Mesenchymal stem cell (in vitro differentiated cells and primary cell): ENCODE data around the gene PLIN4.

Experiments used
- DNase-seq: peaks from one replicate; pipeline ENCODE4 v3.0.0-alpha.2; 2013
- H2AFZ ChIP-seq: one replicate; pipeline ENCODE4 v1.6.1; 2013; ENCODE audit warnings: low read depth, mild to moderate bottlenecking, control low read depth, inconsistent platforms, low read length, moderate library complexity
- H2AK5ac ChIP-seq: 2 replicates; pipeline ENCODE4 v1.6.1; 2013; ENCODE audit warnings: low read length, moderate library complexity, mild to moderate bottlenecking, inconsistent platforms; ENCODE audit not compliant: severe bottlenecking
- H2BK120ac ChIP-seq: one replicate; pipeline ENCODE4 v1.6.1; 2013; ENCODE audit warnings: low read depth, mild to moderate bottlenecking, inconsistent platforms, low read length, moderate library complexity
- H2BK12ac ChIP-seq, 2 experiments: one replicate each; pipeline ENCODE4 v1.6.1; 2013; ENCODE audit warnings: inconsistent platforms in 2 of 2, low read length in 2 of 2, mild to moderate bottlenecking in 2 of 2, moderate library complexity in 2 of 2, control low read depth in 1 of 2
- H2BK15ac ChIP-seq: one replicate; pipeline ENCODE4 v1.6.1; 2013; ENCODE audit warnings: mild to moderate bottlenecking, low read depth, inconsistent platforms; ENCODE audit not compliant: poor library complexity, severe bottlenecking
- H2BK5ac ChIP-seq: 2 replicates; pipeline ENCODE4 v1.6.1; 2013; ENCODE audit warnings: low read depth, mild to moderate bottlenecking, low read length, control low read depth, inconsistent platforms; ENCODE audit not compliant: poor library complexity, severe bottlenecking
- H3K14ac ChIP-seq, 2 experiments: one replicate each; pipeline ENCODE4 v1.6.1; 2013; ENCODE audit warnings: inconsistent platforms in 2 of 2, low read length in 2 of 2, control low read depth in 1 of 2, mild to moderate bottlenecking in 1 of 2, moderate library complexity in 1 of 2
- H3K18ac ChIP-seq, 2 experiments: one replicate each; pipeline ENCODE4 v1.6.1; 2013; ENCODE audit warnings: inconsistent platforms in 2 of 2, low read length in 2 of 2, control low read depth in 1 of 2, low read depth in 1 of 2, mild to moderate bottlenecking in 1 of 2
- H3K23ac ChIP-seq, 2 experiments: one replicate each; pipeline ENCODE4 v1.6.1; 2013; ENCODE audit warnings: inconsistent platforms in 2 of 2, low read length in 2 of 2, mild to moderate bottlenecking in 2 of 2, moderate library complexity in 2 of 2, control low read depth in 1 of 2
- H3K27ac ChIP-seq: 2 replicates; pipeline ENCODE4 v1.5.1; 2013; ENCODE audit warnings: mild to moderate bottlenecking, moderate library complexity, low read length, control low read depth, inconsistent platforms; ENCODE audit not compliant: poor library complexity, severe bottlenecking
- H3K27me3 ChIP-seq, 2 experiments: 2 replicates each; pipeline versions ENCODE4 v1.6.1 to v1.7.0; 2013; ENCODE audit warnings: low read length in 2 of 2, mild to moderate bottlenecking in 2 of 2, moderate library complexity in 2 of 2, control low read depth in 1 of 2, inconsistent platforms in 1 of 2; ENCODE audit not compliant: control insufficient read depth in 1 of 2, insufficient read depth in 1 of 2
- H3K36me3 ChIP-seq, 2 experiments: 2 replicates each; pipeline versions ENCODE4 v1.6.1 to v1.7.0; 2013; ENCODE audit warnings: low read length in 2 of 2, control low read depth in 1 of 2, inconsistent platforms in 1 of 2, low read depth in 1 of 2, mild to moderate bottlenecking in 1 of 2; ENCODE audit not compliant: insufficient read depth in 2 of 2, control insufficient read depth in 1 of 2
- H3K4ac ChIP-seq, 2 experiments: one replicate each; pipeline ENCODE4 v1.6.1; 2013; ENCODE audit warnings: inconsistent platforms in 2 of 2, low read length in 2 of 2, mild to moderate bottlenecking in 2 of 2, moderate library complexity in 2 of 2, control low read depth in 1 of 2, low read depth in 1 of 2
- H3K4me1 ChIP-seq: 2 replicates; pipeline ENCODE4 v1.6.1; 2013; ENCODE audit warnings: low read depth, low read length, control low read depth; ENCODE audit not compliant: control insufficient read depth, insufficient read depth
- H3K4me2 ChIP-seq: 2 replicates; pipeline ENCODE4 v1.6.1; 2013; ENCODE audit warnings: low read length, mild to moderate bottlenecking, inconsistent platforms; ENCODE audit not compliant: poor library complexity, severe bottlenecking
- H3K4me3 ChIP-seq, 2 experiments: 2 replicates each; pipeline versions ENCODE4 v1.5.1 to v1.7.0; 2013; ENCODE audit warnings: low read length in 2 of 2, mild to moderate bottlenecking in 2 of 2, control low read depth in 1 of 2, low read depth in 1 of 2; ENCODE audit not compliant: insufficient read depth in 1 of 2
- H3K79me1 ChIP-seq: replicated peaks from 2 replicates; pipeline ENCODE4 v1.6.1; 2013; ENCODE audit warnings: mild to moderate bottlenecking, control low read depth, low read length, inconsistent platforms; ENCODE audit not compliant: poor library complexity, severe bottlenecking
- H3K9ac ChIP-seq: 2 replicates; pipeline ENCODE4 v1.7.0; 2013; ENCODE audit warnings: mild to moderate bottlenecking, low read length, moderate library complexity
- H3K9me3 ChIP-seq: 2 replicates; pipeline ENCODE4 v1.7.0; 2013; ENCODE audit warnings: mild to moderate bottlenecking, low read length; ENCODE audit not compliant: control insufficient read depth
- H4K8ac ChIP-seq: one replicate; pipeline ENCODE4 v1.6.1; 2013; ENCODE audit warnings: inconsistent platforms, mild to moderate bottlenecking, low read length, moderate library complexity
- H4K91ac ChIP-seq: one replicate; pipeline ENCODE4 v1.6.1; 2013; ENCODE audit warnings: mild to moderate bottlenecking, low read length, inconsistent platforms
- WGBS: methylation state at CpG from one replicate; pipeline ENCODE4 v1.1.7; 2013; ENCODE audit warnings: mixed read lengths; 5-methylcytosine and 5-hydroxymethylcytosine counted together

Gene PLIN4

GRCh38 chr19:4513248-4513647 is 5.0 kb downstream of the PLIN4 start:
- no peak overlapping the region for H2BK12ac ChIP-seq
- no peak overlapping the region for H3K4me3 ChIP-seq
- no peak overlapping the region for H3K23ac ChIP-seq
- H4K8ac ChIP-seq = no peak overlapping the region
- no peak overlapping the region for H3K18ac ChIP-seq
- no peak overlapping the region for H3K14ac ChIP-seq
- no peak overlapping the region for H4K91ac ChIP-seq
- peaks cover 0 to 4% of the 10 kb centered on the region in 2 experiments for H3K36me3 ChIP-seq
- H3K79me1 ChIP-seq = no peaks in the 10 kb centered on the region
- H3K4me1 ChIP-seq = peaks cover 12% of the 10 kb centered on the region
- H2BK15ac ChIP-seq = no peak overlapping the region
- H2BK5ac ChIP-seq = no peak overlapping the region
- H2BK120ac ChIP-seq = no peak overlapping the region
- peaks cover 0 to 19% of the 10 kb centered on the region in 2 experiments for H3K27me3 ChIP-seq
- no peaks in the 10 kb centered on the region for H3K9me3 ChIP-seq
- no peak overlapping the region for H2AFZ ChIP-seq
- H3K4ac ChIP-seq = no peak overlapping the region
- no peak for DNase-seq
- H2AK5ac ChIP-seq = no peak overlapping the region
- no peak overlapping the region for H3K27ac ChIP-seq
- no peak overlapping the region for H3K4me2 ChIP-seq
- 93% methylated on average over 17 of the region's 17 CpGs for WGBS
- no peak overlapping the region for H3K9ac ChIP-seq

DNA sequence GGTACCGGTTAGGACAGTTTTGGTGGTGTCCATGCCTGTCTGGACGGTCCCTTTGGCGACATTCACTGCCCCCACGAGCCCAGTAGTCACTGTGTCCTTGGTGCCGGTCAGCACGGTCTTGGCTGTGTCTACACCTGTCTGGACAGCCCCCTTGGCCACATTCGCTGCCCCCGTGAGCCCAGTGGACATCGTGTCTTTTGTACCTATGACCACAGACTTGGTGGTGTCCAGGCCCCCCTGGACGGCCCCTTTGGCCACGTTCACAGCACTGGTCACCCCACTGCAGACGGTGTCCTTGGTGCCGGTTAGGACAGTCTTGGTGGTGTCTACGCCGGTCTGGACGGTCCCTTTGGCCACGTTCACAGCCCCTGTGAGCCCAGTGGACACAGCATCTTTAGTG is 6.2 kb downstream of the PLIN4 start:
- Histone ChIP-seq H3K9ac (no peak overlapping the region), H2BK12ac (no peak overlapping the region), H3K9me3 (no peaks in the 10 kb centered on the region), H3K4ac (no peak overlapping the region), H2BK120ac (no peak overlapping the region), H3K4me1 (peaks cover 8% of the 10 kb centered on the region), H3K36me3 (peaks cover 0 to 14% of the 10 kb centered on the region in 2 experiments), H3K4me2 (no peak overlapping the region), H3K23ac (no peak overlapping the region), H2BK15ac (no peak overlapping the region), H3K79me1 (no peaks in the 10 kb centered on the region), H3K27ac (no peak overlapping the region), H2AK5ac (no peak overlapping the region), H2BK5ac (no peak overlapping the region), H3K18ac (no peak overlapping the region), H4K91ac (no peak overlapping the region), H2AFZ (no peak overlapping the region), H3K27me3 (peaks cover 0 to 9% of the 10 kb centered on the region in 2 experiments), H3K14ac (peak overlapping the region in 1 of 2 experiments; percentile 4), H3K4me3 (no peak overlapping the region), H4K8ac (no peak overlapping the region)
- DNase-seq = no peak
- 86% methylated on average over 17 of the region's 17 CpGs for WGBS

DNA sequence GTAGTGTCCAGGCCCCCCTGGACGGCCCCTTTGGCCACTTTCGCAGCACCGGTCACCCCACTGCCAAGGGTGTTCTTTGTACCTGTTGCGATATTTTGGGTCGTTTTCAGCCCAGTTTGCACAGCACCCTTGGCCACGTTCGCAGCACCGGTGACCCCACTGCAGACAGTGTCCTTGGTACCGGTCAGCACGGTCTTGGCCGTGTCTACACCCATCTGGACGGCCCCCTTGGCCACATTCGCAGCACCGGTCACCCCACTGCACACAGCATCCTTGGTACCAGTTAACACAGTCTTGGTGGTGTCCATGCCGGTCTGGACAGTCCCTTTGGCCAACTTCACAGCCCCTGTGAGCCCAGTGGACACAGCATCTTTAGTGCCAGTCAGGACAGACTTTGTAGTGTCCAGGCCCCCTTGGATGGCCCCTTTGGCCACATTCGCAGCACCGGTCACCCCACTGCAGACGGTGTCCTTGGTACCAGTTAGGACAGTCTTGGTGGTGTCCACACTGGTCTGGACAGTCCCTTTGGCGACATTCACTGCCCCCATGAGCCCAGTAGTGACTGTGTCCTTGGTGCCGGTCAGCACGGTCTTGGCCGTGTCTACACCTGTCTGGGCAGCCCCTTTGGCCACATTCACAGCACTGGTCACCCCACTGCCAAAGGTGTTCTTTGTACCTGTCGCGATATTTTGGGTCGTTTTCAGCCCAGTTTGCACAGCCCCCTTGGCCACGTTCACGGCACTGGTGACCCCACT is 6.8 kb downstream of the PLIN4 start:
- Histone ChIP-seq H2BK5ac (no peak overlapping the region), H3K9me3 (no peaks in the 10 kb centered on the region), H2BK15ac (no peak overlapping the region), H2AFZ (no peak overlapping the region), H4K8ac (peak overlapping the region; percentile 29), H3K4me1 (peaks cover 8% of the 10 kb centered on the region), H4K91ac (peak overlapping the region; percentile 20), H3K4me3 (no peak overlapping the region), H3K9ac (no peak overlapping the region), H3K18ac (no peak overlapping the region), H2BK12ac (no peak overlapping the region), H3K4ac (no peak overlapping the region), H3K27me3 (peaks cover 0 to 5% of the 10 kb centered on the region in 2 experiments), H3K4me2 (no peak overlapping the region), H3K14ac (no peak overlapping the region), H3K79me1 (peaks cover 2% of the 10 kb centered on the region), H2BK120ac (no peak overlapping the region), H2AK5ac (no peak overlapping the region), H3K23ac (no peak overlapping the region), H3K36me3 (peaks cover 4 to 20% of the 10 kb centered on the region in 2 experiments), H3K27ac (no peak overlapping the region)
- WGBS = 88% methylated on average over 27 of the region's 27 CpGs
- no peak for DNase-seq

DNA sequence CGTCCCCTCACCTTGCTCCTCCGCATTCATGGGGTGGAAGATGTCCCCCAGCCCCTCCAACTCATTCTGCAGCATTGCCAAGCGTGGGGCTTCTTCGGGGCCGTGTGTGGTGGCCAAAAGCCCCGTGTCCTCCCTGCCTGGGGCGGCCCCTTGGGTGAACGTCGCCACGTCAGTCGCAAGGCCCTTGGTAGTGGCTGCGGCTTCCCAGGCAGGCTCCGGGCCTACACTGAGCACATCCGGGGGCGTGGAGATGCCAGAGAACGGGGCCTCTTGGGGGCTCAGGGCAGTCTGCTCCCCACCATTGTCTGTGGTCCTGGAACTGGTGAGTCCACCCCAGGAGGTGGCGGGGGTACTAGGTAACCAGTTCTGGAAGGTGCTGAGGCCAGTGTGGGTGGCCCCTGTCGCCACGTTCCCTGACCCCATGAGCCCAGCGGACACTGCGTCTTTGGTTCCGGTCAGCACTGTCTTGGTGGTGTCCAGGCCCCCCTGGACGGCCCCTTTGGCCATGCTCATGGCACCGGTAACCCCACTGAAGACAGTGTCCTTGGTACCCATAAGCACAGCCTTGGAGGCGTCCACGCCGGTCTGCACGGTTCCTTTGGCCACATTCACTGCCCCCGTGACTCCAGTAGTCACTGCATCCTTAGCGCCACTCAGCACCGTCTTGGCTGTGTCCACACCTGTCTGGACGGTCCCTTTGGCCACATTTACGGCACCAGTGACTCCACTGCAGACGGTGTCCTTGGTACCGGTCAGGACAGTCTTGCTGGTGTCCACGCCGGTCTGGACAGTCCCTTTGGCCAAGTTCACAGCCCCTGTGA is 7.6 kb downstream of the PLIN4 start:
- Histone ChIP-seq H2BK120ac (no peak overlapping the region), H3K23ac (no peak overlapping the region), H2BK12ac (no peak overlapping the region), H3K27ac (no peak overlapping the region), H2AK5ac (no peak overlapping the region), H3K9me3 (no peaks in the 10 kb centered on the region), H3K9ac (no peak overlapping the region), H4K91ac (peak overlapping the region; percentile 20), H3K4me2 (no peak overlapping the region), H3K18ac (no peak overlapping the region), H3K4me1 (peaks cover 10% of the 10 kb centered on the region), H3K36me3 (peaks cover 12 to 28% of the 10 kb centered on the region in 2 experiments), H3K79me1 (peaks cover 2% of the 10 kb centered on the region), H2BK5ac (no peak overlapping the region), H3K4me3 (no peak overlapping the region), H2AFZ (no peak overlapping the region), H3K14ac (no peak overlapping the region), H3K4ac (peak overlapping the region in 1 of 2 experiments; percentile 13), H3K27me3 (peaks cover 0 to 3% of the 10 kb centered on the region in 2 experiments), H4K8ac (no peak overlapping the region), H2BK15ac (no peak overlapping the region)
- 88% methylated on average over 37 of the region's 37 CpGs for WGBS
- no peak for DNase-seq
